ENCODE results near the gene GRM7.

- TF ChIP-seq, protein P1, sequence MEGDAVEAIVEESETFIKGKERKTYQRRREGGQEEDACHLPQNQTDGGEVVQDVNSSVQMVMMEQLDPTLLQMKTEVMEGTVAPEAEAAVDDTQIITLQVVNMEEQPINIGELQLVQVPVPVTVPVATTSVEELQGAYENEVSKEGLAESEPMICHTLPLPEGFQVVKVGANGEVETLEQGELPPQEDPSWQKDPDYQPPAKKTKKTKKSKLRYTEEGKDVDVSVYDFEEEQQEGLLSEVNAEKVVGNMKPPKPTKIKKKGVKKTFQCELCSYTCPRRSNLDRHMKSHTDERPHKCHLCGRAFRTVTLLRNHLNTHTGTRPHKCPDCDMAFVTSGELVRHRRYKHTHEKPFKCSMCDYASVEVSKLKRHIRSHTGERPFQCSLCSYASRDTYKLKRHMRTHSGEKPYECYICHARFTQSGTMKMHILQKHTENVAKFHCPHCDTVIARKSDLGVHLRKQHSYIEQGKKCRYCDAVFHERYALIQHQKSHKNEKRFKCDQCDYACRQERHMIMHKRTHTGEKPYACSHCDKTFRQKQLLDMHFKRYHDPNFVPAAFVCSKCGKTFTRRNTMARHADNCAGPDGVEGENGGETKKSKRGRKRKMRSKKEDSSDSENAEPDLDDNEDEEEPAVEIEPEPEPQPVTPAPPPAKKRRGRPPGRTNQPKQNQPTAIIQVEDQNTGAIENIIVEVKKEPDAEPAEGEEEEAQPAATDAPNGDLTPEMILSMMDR (conservative IDR thresholded peaks at IDR 0.05 in 1 of 2, IDR thresholded peaks at IDR 0.05 in 1 of 2; ENCODE audit: low read depth in 1 of 2, low read length in 2 of 2) = no peak
- no peak for TF ChIP-seq EZH2 (IDR thresholded peaks at IDR 0.05; ENCODE audit: low read length, missing control alignments)
Measured at GRCh38 chr3:7484636-7485035, 623.7 kb downstream of the GRM7 start.
